Lower leg skin (tissue), 4 donors: ENCODE measurements around the gene LCN15. TPM values are rescaled to one million over a fixed set of nuclear protein-coding genes. Genes with fewer than 3 reads are reported as not detected.

Experiments used
- DNase-seq, 2 donors: peaks; one replicate each; pipeline ENCODE4 v3.0.0-alpha.2; 2019; ENCODE audit warnings: low spot score in 2 of 2
- H3K4me3 ChIP-seq: fragments of 200-600 bp; sonication (generic); 2 replicates; pipeline ENCODE4 v1.5.1; 2017; ENCODE audit warnings: mild to moderate bottlenecking, low read depth; ENCODE audit not compliant: poor library complexity, severe bottlenecking
- CTCF ChIP-seq, 3 donors: fragments of 450-650 bp; IDR thresholded peaks; one replicate each; pipeline ENCODE4 v1.5.1; 2016; ENCODE audit warnings: antibody characterized with exemption in 3 of 3, mild to moderate bottlenecking in 3 of 3, moderate library complexity in 2 of 3
- POLR2A ChIP-seq, 2 donors: fragments of 450-650 bp; IDR thresholded peaks; one replicate each; pipeline ENCODE4 v1.6.1; 2016 to 2017; ENCODE audit warnings: antibody characterized with exemption in 2 of 2, mild to moderate bottlenecking in 1 of 2, moderate library complexity in 1 of 2
- WGBS, 2 donors: methylation state at CpG; one replicate each; pipeline ENCODE4 v1.1.5; 2018; 5-methylcytosine and 5-hydroxymethylcytosine counted together
- intact Hi-C: fragments of 100-400 bp; cut with DNase I; formaldehyde crosslinking; loops from one replicate; pipeline ENCODE4 v1.15.0; 2023; ENCODE audit warnings: low total_unique reads
- total RNA-seq, 4 donors: library from RNA; depleted of rRNA; stranded (reverse); fragments of >200 nt; gene quantifications; one replicate each; pipeline ENCODE4 v1.1.0, GENCODE V29; 2016

Gene LCN15
- total RNA-seq, 4 donors from 2014 or later = not detected

GRCh38 chr9:136750526-136750925 is 13.8 kb downstream of the LCN15 start:
- TF ChIP-seq POLR2A (IDR thresholded peaks at IDR 0.05) (no peak), CTCF (IDR thresholded peaks at IDR 0.05) (no peak)
- WGBS, 2 donors = 28 to 40% methylated on average over 2 of the region's 2 CpGs
- H3K4me3 ChIP-seq = no peak overlapping the region
- no peak for DNase-seq
- intact Hi-C loops = no loop called here

DNA sequence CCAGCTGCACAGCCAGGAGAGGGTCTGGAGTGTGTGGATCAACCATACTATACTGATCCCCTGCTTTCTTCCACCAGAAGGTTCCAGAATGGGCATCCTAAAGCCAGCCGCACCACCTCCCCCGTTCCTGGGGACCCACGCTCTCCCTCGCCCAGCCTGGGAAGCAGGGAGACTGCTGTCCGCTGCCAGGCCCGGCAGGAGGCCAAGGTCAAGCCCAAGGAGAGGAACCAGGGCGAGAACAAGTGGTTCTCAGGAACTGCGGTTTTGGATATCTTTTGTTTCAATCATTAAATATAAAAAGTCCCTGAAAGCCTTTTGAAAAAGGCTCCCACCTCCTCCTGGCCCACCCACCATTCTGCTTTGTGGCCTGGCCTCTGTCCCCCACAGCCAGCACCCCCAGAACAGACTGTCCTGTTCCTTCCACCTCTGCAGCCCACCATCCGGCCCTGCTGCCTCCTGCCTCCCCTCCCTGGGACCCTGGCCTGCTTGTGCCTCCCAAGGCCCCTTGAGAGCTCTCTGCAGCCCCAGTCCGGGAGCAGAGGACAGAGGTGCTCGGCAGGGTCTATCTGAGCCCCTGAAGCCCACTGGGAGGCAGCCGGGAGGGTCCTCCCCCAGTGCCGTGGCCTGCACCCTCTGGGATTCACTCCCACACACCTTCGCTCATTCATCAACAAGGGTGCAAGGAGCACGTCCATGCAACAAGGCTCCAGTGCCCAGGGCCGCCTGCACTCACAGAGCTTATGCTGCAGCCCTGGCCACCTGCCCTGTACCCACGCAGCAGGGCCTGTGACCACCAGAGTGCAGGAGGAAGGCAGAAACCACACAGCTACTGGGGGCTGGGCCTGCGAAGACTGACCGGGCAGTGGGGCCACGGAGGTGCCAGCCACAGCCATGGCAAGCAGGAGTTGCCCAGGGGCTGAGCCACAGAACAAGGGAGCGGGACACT is 15.4 kb downstream of the LCN15 start:
- intact Hi-C loops = no loop called here
- 79 to 85% methylated on average over 21 of the region's 21 CpGs for WGBS, 2 donors
- TF ChIP-seq CTCF (IDR thresholded peaks at IDR 0.05) (no peak), POLR2A (IDR thresholded peaks at IDR 0.05) (no peak)

GRCh38 chr9:136748201-136748600 is 16.1 kb downstream of the LCN15 start, which contains the start of gene LCN6:
TSS of gene LCN6 (minus strand) at chr9:136748525. CDS start at chr9:136748483, 42 bp downstream.
- intact Hi-C loops = no loop called here
- no peak within 1 kb of the TSS for H3K4me3 ChIP-seq
- no peak for DNase-seq
- WGBS, 2 donors = 58 to 72% methylated on average over 5 to 7 of the region's 8 CpGs
- TF ChIP-seq POLR2A (IDR thresholded peaks at IDR 0.05) (no peak), CTCF (IDR thresholded peaks at IDR 0.05) (no peak)

More for the DNA sequence above, 15.4 kb downstream of the LCN15 start:
- no peak for DNase-seq
- no peak overlapping the region for H3K4me3 ChIP-seq

DNA sequence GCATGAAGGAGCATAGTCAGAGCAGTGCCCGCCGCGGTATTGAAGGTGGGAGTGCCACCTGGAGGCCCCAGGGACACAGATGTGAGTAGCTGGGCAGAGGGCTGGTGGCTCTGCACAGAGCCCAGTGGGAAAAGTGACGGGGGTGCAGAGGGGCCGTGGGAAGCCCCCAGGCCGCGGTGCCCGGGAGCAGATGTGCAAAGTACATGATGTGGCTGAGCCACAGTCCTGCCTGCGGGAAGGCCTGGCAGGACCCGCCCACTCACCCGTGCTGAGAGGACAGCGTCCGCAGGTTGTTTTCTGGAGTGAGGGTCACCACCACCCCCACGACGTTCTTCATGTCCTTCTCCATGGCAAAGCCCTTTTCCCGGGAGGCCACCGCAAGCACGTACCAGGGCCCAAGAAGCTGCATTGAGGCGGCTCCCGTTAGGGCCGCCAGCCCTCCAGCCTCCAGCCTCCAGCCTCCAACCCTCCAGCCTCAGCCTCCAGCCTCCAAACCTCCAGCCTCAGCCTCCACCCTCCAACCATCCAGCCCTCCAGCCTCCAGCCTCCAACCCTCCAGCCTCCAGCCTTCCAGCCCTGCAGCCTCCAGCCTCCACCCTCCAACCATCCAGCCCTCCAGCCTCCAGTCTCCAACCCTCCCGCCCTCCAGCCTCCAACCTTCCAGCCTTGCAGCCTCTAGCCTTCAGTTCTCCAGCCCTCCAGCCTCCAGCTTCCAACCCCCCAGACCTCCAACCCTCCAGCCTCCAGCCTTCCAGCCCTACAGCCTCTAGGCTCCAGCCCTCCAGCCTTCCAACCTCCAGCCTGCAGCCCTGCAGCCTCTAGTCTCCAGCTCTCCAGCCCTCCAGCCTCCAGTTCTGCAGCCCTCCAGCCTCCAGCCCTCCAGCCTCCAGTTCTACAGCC is 16.9 kb downstream of the LCN15 start:
- no peak for DNase-seq
- no peak for TF ChIP-seq CTCF (IDR thresholded peaks at IDR 0.05)
- TF ChIP-seq POLR2A (IDR thresholded peaks at IDR 0.05) = no peak
- no peak overlapping the region for H3K4me3 ChIP-seq
- intact Hi-C loops = no loop called here
- 83 to 85% methylated on average over 22 of the region's 22 CpGs for WGBS, 2 donors

DNA sequence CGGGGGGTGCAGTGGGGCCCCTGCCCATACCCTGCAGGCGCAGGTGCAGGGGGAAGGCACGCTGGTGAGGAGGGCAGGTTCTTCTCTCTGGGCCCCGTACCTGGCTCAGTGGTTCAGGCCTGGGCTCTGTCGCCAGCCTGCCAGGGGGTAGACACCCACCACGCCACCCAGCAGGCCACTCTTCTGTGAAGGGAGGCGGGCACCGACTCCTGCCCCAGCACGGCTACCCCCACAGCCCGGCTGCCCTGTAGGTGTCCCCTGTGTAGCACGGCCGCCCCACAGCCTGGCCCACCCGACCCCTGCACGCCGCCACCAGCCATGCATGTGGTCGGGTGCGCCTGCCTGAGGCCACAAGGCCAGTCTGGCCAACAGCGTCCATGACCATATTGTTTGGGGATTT is 17.7 kb downstream of the LCN15 start:
- TF ChIP-seq POLR2A (IDR thresholded peaks at IDR 0.05) (no peak), CTCF (IDR thresholded peaks at IDR 0.05) (no peak)
- DNase-seq = no peak
- WGBS, 2 donors = 83 to 87% methylated on average over 10 to 14 of the region's 18 CpGs
- no peak overlapping the region for H3K4me3 ChIP-seq
- intact Hi-C loops = no loop called here
